DOHH2 (cell line): ENCODE measurements around the gene CHPF.

Experiments
- CTCF ChIP-seq: fragments of 200-600 bp; sonication (generic); IDR thresholded peaks from one replicate; pipeline ENCODE4 v1.5.1; 2014; ENCODE audit warnings: antibody characterized with exemption, mild to moderate bottlenecking, low read depth, low read length; ENCODE audit not compliant: poor library complexity, severe bottlenecking
- EZH2phosphoT487 ChIP-seq: fragments of 200-600 bp; sonication (generic); IDR thresholded peaks from 2 replicates; pipeline ENCODE4 v1.6.1; 2017; ENCODE audit warnings: borderline replicate concordance, mild to moderate bottlenecking, antibody characterized with exemption, low read length, moderate library complexity, mixed read lengths

GRCh38 chr2:219490600-219491130, 52.9 kb downstream of the CHPF start:
- TF ChIP-seq CTCF, result no peak
- no peak for TF ChIP-seq EZH2phosphoT487
